GM15510 (cell line): ENCODE results near the gene PTPRR.

Experiments used
- POLR2A ChIP-seq: IDR thresholded peaks from 3 replicates; pipeline ENCODE4 v1.6.1; 2011; ENCODE audit warnings: borderline replicate concordance; ENCODE audit not compliant: insufficient read length; ENCODE audit errors: extremely low read depth

PTPRR gene

GRCh38 chr12:70686907-70687306, 233.6 kb downstream of the PTPRR start:
- TF ChIP-seq POLR2A = no peak

- no peak for TF ChIP-seq POLR2A
These were observed 234.2 kb downstream of the PTPRR start for GRCh38 chr12:70686299-70686698.

DNA sequence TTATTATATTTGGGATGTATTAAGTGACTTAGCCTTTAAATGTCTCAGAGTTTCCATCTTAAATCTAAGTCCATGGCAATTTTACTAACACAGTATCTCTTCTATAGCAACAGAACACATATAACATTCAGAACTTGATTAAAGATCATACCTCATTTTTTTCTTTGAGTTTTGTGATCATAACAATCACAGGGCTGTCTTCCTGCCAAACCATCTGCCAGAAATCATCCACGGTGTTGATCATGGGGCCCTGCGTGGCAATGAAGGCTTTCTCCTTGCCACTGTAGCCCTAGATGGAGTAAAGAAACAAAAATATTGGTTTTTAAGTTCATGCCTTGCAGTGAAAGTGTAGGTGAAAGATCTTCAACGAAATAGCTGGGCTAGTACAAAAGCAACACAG, 236.6 kb downstream of the PTPRR start:
- TF ChIP-seq POLR2A = no peak

- no peak for TF ChIP-seq POLR2A
These were observed 248.8 kb downstream of the PTPRR start for GRCh38 chr12:70671698-70672097.

GRCh38 chr12:70670948-70671347, 249.6 kb downstream of the PTPRR start:
- TF ChIP-seq POLR2A = no peak

GRCh38 chr12:70667253-70667652, 253.3 kb downstream of the PTPRR start:
- TF ChIP-seq POLR2A = no peak

- TF ChIP-seq POLR2A = no peak
These were observed 254.2 kb downstream of the PTPRR start for GRCh38 chr12:70666364-70666763.

DNA sequence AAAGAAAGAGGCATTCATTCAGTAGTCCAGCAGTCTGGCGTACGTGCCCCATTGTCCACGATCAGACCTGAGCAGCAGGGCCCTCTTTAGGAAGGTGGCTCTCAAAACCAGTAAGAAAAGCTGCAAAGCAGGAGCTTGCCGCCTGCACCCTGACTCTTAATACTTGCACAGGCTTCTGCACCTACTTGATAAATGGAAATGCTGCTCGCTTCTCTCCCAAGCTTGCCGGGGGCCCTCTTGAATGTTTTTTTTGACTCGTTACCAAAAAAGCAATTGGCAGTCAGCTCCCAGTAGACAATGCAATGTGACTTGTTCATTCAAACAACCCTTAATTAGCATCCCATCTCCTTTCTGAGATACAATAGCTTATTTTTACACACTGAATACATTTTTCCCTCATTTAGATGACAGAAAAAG, 256.1 kb downstream of the PTPRR start:
- TF ChIP-seq POLR2A = no peak

DNA sequence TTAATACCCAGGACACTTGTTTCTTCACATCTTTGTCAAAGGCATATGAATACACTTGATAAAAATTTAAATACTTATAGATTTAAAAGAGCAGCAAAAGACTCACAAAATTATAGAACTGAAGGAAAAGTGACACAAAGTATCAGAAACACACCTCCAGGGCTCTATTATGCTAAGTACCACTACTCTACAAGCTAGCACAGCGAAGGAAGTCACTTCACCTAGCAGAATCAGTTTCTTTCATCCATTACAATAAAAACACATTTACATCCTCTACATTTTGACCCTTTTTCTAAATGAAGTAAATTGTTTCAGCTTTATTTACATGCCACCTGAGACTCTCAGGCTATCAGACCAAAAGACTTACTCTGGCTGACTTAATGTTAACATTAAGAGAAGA, 256.7 kb downstream of the PTPRR start:
- no peak for TF ChIP-seq POLR2A

GRCh38 chr12:70661466-70662161, 258.9 kb downstream of the PTPRR start:
- TF ChIP-seq POLR2A = no peak

DNA sequence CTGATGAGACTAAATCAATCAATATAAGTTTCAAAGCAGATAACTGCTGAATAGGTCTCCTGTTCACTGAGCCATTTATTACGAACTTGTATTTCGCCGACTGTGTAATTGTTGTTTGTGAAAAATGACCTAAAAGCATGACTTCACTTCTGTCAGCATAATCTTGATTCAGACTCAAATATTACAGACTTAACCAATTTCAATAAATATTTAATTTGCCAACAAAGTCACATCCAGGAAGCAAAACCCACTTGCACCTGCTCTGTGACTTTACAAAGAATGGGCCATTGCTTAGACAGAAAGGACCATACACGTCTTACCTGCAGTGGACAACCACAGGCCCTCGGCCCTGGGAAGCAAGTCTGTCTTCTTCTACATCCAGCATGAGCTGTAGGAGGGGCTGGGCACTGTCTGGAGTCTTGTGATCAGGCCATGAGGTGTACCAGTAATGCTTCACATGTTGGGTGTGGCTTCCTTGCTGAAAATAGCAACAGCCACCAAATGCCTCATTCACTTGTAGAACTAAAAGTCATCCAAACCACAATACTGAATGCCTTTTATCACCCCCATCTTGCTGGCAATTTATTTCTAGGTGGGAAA, 259.8 kb downstream of the PTPRR start:
- TF ChIP-seq POLR2A = no peak

GRCh38 chr12:70660002-70660604, 260.4 kb downstream of the PTPRR start:
- no peak for TF ChIP-seq POLR2A

GRCh38 chr12:70659077-70659606, 261.4 kb downstream of the PTPRR start:
- TF ChIP-seq POLR2A = no peak

DNA sequence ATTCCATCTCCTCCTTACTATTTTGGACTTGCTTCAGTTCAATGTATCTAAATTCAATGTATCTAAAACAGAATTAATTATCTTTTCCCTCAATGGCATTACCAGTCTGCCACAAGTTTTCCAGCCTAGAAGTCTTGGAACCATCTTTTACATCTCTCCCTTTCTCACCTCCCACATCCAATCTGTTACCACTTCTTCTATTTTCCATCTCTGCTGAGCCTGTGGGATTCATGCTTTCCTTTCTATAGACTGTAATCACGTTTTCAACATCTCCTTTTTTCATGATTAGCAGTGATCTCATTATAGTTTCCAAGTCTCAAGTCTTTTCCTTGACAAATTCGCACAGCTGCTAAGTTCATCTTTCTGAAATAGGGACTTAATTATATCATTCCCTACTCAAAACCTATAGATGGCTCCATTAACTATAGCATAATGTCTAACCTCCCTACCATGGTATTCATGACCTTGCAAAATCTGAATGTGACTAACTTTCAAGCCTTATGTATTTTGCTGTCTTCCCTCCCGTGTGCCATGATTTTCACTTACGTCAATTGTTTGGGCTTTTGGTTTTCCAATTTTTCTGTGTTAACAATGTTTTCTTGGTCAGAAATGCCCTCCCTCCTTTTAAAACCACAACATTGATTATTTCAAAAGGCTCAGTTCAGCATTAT, 262.8 kb downstream of the PTPRR start:
- no peak for TF ChIP-seq POLR2A

- no peak for TF ChIP-seq POLR2A
These were observed 268.1 kb downstream of the PTPRR start for GRCh38 chr12:70652451-70652850.
